ENCODE data around the gene LRRC46. TPM values are rescaled to one million over a fixed set of nuclear protein-coding genes. Genes with fewer than 3 reads are reported as not detected.

LRRC46 gene
- total RNA-seq, 1 donor from 2014 or later: not detected

- no peak for TF ChIP-seq CTCF (IDR thresholded peaks at IDR 0.05; ENCODE audit: insufficient read depth, low read length, severe bottlenecking)
- Histone ChIP-seq H3K4me3 (ENCODE audit: low read depth, low read length) (peak overlapping the region; percentile 20), H3K36me3 (ENCODE audit: control insufficient read depth, insufficient read depth, low read length) (no peaks in the 10 kb centered on the region), H3K27me3 (ENCODE audit: control insufficient read depth, insufficient read depth, low read length) (peaks cover 4% of the 10 kb centered on the region)
- FAIRE-seq: no peak
- no peak for DNase-seq (ENCODE audit: low read depth)
Observed at GRCh38 chr17:47872651-47873161, 41.2 kb downstream of the LRRC46 start.

DNA sequence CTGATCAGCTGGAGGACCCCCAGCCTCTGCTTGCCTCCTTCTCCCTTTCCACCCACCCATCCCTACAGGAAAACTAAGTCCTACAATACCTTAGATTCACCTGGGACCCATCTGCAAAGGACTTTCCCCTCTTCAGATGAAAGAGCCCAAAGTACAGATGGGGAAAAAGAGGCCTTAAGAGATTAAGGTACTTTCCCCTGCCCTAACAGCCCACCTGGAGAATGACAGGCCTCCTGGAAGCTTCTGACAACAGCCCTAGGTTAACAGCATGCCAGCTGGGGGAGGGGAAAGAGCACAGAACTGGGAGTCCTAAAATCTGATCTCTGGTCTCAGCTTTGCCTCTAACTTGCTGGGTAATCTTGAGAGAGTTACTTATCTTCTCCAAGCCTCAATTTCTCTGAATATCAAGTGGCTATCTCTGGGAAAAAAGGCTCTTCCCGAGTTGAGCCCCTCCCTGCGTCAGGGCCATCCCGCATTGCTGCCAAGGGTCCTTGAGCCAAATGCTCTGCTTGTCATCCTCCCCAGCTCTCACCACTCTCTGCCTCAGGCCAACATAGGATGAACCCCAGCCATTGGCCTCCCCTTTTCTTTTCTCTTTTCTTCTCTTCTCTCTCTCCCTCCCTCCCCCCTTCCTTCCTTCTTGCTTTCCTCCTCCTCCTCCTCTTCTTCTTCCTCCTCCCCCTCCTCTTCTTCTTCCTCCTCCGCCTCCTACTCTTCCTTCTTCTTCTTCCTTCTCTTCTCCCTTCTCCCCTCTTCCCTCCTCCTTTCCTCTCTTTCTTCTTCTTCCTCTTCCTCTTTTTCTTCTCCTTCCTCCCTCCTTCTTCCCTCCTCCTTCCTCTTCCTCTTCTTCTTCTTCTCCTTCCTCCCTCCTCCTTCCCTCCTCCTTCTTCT lies 42.0 kb downstream of the LRRC46 start:
- FAIRE-seq: no peak
- peaks cover 4% of the 10 kb centered on the region for H3K27me3 ChIP-seq (ENCODE audit: control insufficient read depth, insufficient read depth, low read length)

DNA sequence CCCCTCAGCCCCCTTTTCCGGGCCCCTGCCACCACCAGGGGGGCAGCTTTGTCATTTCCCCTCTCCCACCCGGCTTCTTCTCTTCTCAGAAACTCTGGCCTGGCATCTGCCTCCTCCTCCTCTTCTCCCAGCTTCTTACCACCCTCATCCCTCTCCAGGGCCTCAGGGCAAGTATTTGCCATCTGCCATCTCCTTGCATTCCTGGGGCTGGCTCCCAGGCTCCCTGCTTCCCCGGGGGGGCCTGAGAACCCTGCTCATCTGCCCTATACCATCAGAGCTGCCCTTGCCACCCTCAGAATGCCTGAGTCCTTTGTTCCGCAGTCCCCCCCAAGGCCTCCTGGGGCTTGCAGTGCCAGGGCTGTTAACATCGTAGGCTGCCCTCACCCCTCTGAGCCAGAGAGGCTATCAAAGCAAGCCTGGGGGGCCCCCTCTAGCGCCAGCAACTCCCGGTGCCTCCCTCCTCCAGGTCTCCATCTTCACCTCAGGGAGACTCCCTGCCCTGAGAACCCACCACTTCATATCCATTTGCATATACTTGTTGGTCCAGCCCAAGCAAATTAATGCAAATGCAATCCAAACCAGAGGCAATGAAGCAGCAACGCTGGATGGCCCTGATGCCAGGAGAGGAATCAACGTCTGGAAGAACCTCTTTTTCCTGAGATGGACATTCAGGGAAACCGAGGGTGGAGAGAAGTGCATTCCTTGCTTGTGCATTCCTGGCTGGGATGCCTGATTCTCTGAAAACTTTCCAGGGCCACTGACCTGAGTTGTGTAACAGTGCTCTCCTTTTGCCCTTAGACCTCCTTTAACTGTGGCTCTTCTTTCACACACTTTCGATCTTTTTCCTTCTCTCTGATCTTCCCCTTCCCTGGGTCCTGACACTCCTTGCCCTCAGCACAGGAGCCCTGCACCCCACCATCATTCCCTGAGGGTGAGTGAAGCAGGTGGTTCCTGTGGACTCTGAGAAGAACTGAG lies 43.8 kb downstream of the LRRC46 start:
- Histone ChIP-seq H3K4me3 (ENCODE audit: low read depth, low read length) (no peak overlapping the region), H3K36me3 (ENCODE audit: control insufficient read depth, insufficient read depth, low read length) (no peaks in the 10 kb centered on the region), H3K27me3 (ENCODE audit: control insufficient read depth, insufficient read depth, low read length) (peaks cover 4% of the 10 kb centered on the region)
- no peak for DNase-seq (ENCODE audit: low read depth)
- peak; percentile 70 for FAIRE-seq
- no peak for TF ChIP-seq CTCF (IDR thresholded peaks at IDR 0.05; ENCODE audit: insufficient read depth, low read length, severe bottlenecking)

More for the DNA sequence above, 42.0 kb downstream of the LRRC46 start:
- no peak for DNase-seq (ENCODE audit: low read depth)
- Histone ChIP-seq H3K4me3 (ENCODE audit: low read depth, low read length) (no peak overlapping the region), H3K36me3 (ENCODE audit: control insufficient read depth, insufficient read depth, low read length) (no peaks in the 10 kb centered on the region)
- TF ChIP-seq CTCF (IDR thresholded peaks at IDR 0.05; ENCODE audit: insufficient read depth, low read length, severe bottlenecking): no peak

DNA sequence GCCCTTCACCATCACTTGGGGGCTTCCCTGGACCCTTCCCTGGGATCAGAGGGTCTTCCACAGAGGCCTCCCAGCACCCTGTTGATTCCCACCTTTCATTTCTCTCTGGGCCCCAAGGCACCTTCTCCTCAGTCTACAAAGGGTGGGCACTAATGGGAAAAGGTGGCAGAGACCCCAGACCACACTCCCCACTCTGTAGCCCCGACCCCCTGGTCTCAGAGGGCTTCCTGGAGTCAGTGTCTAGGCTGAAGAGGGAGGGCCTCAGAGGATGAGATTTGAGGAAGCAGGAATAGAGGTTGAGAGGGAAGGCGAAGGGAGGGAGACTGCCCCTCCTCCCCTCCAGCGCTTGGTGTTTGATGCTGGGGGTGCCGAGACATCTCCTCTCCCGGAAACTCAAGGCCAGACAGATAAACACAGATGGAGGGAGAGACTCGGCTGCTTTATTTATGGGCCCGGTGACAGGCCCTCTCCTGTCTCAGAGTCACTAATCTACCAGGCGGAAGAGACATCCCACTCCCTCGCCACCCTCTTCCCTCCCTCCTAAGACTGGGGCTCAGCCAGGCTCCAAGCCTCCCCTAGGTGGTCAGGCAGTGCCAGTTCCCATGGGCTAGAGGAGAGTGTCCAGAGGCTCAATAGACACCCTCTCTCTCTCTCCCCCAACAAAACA lies 46.0 kb downstream of the LRRC46 start:
- H3K27me3 ChIP-seq (ENCODE audit: control insufficient read depth, insufficient read depth, low read length): peaks cover 4% of the 10 kb centered on the region
- TF ChIP-seq CTCF (IDR thresholded peaks at IDR 0.05; ENCODE audit: insufficient read depth, low read length, severe bottlenecking): no peak
- no peak for FAIRE-seq

GRCh38 chr17:47878203-47879027 lies 46.9 kb downstream of the LRRC46 start:
- no peak for DNase-seq (ENCODE audit: low read depth)
- H3K27me3 ChIP-seq (ENCODE audit: control insufficient read depth, insufficient read depth, low read length): peaks cover 2% of the 10 kb centered on the region
- no peak for FAIRE-seq
- H3K36me3 ChIP-seq (ENCODE audit: control insufficient read depth, insufficient read depth, low read length): no peaks in the 10 kb centered on the region
- H3K4me3 ChIP-seq (ENCODE audit: low read depth, low read length): no peak overlapping the region
- no peak for TF ChIP-seq CTCF (IDR thresholded peaks at IDR 0.05; ENCODE audit: insufficient read depth, low read length, severe bottlenecking)

More for the DNA sequence above, 46.0 kb downstream of the LRRC46 start:
- H3K36me3 ChIP-seq (ENCODE audit: control insufficient read depth, insufficient read depth, low read length): no peaks in the 10 kb centered on the region
- DNase-seq (ENCODE audit: low read depth): no peak
- no peak overlapping the region for H3K4me3 ChIP-seq (ENCODE audit: low read depth, low read length)

Measured in bronchial epithelial cell (primary cell).